Activated naive CD4-positive, alpha-beta T cell treated with anti-CD3 and anti-CD28 coated beads for 36 hours (primary cell): ENCODE measurements around the gene CASP14. TPM values are rescaled to one million over a fixed set of nuclear protein-coding genes. Genes with fewer than 3 reads are reported as not detected.
"Not testable (repeated sequence)": the region's sequence is repeated elsewhere in the genome, so short reads cannot be mapped to it uniquely, and the experiment has no call there.

ENCODE experiments used
- CTCF ChIA-PET: fragments of 350-600 bp; sonication (Branson Sonifier 250); formaldehyde crosslinking; loops from one replicate; lab custom pipeline; 2021; ENCODE audit warnings: antibody characterized with exemption; lab: Charles Lee
- DNase-seq: peaks from one replicate; pipeline ENCODE4 v3.0.0-alpha.2; 2020
- H3K27ac Mint-ChIP-seq: one replicate; pipeline ENCODE4 v1.8.0; 2021; ENCODE audit warnings: mild to moderate bottlenecking, mixed read lengths
- H3K27me3 Mint-ChIP-seq: one replicate; pipeline ENCODE4 v1.8.0; 2021; ENCODE audit warnings: low read depth, mixed read lengths
- H3K36me3 Mint-ChIP-seq: one replicate; pipeline ENCODE4 v1.8.0; 2021; ENCODE audit warnings: low read depth, mixed read lengths
- H3K4me1 Mint-ChIP-seq: one replicate; pipeline ENCODE4 v1.8.0; 2021; ENCODE audit warnings: low read depth, mixed read lengths
- H3K4me3 Mint-ChIP-seq: one replicate; pipeline ENCODE4 v1.8.0; 2021; ENCODE audit warnings: mild to moderate bottlenecking, moderate library complexity, mixed read lengths
- H3K9me3 Mint-ChIP-seq: one replicate; pipeline ENCODE4 v1.8.0; 2021; ENCODE audit warnings: mixed read lengths
- intact Hi-C: fragments of 100-400 bp; cut with micrococcal nuclease; formaldehyde crosslinking; loops from one replicate; pipeline ENCODE4 v1.15.1; 2023
- total RNA-seq, 2 experiments: library from RNA; stranded (reverse); gene quantifications; one replicate each; pipeline ENCODE4 v1.2.3, GENCODE V29; 2021

Gene CASP14
- total RNA-seq, 2 experiments from 2014 or later, result not detected

DNA sequence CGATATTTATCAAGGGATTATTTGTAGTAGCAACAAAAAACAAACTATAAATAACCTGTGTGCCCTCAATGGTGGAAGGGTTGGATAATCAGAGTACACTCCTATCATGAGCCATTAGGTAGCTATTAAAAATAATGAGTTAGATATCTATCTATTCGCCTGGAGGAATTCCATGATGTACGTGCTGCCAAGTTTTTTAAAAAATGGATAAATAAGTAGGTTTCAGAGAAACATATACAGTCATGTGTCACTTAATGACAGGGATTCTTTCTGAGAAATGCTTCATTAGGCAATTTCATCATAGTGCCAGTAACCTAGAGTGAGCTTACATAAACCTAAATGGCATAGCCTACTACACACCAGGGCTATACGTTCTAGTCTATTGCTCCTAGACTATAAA lies 26.5 kb downstream of the CASP14 start:
- Mint-ChIP-seq H3K36me3 (no peaks in the 10 kb centered on the region), H3K4me3 (no peak overlapping the region), H3K27me3 (peaks cover 8% of the 10 kb centered on the region), H3K4me1 (no peaks in the 10 kb centered on the region), H3K27ac (no peak overlapping the region), H3K9me3 (no peaks in the 10 kb centered on the region)
- no peak for DNase-seq
- intact Hi-C loops, result no loop called here
- CTCF ChIA-PET, result no interaction called here

DNA sequence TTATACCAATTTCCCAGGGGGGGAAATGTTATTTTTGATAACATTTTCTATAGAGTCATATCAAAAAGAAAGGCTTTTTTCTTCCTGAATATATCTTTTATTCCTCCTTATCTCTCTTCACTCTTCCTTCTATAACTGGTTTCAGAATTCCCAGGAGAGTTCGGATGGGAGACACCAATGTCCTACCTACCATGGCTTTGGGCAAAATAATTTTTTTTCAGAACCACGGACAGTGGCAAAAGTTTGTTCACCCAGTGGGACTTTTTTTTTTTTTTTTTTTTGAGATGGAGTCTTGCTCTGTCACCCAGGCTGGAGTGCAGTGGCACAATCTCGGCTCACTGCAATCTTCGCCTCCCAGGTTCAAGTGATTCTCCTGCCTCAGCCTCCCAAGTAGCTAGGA lies 30.7 kb downstream of the CASP14 start:
- H3K9me3 Mint-ChIP-seq, H3K4me3 Mint-ChIP-seq, CTCF ChIA-PET, intact Hi-C loops, H3K4me1 Mint-ChIP-seq, H3K27ac Mint-ChIP-seq, DNase-seq, H3K36me3 Mint-ChIP-seq: not testable (repeated sequence)
- peaks cover 18% of the 10 kb centered on the region for H3K27me3 Mint-ChIP-seq

DNA sequence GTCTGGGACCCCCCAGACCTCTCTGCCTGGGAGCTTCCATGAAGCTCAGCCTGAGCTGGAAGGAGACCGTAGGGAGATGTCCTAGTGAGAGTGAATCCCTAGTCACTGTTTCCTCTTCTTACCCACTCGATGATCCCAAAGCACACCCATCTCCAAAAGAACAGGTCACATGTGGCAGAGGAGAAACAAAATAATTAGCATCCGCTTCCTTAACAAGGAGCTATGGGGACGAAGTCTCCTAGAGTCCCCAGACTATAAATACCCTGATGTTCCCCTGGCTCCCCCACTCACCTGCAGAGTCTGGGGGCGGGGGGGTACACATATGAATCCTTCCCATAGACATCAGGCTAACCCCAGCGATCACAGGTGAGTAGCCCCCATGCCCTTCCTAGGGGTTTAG lies 32.6 kb downstream of the CASP14 start, which contains the start of gene OR1I1:
TSS of gene OR1I1 (plus strand) at position 301 of the 400 bp plus-strand sequence. CDS start 4,855 bp downstream, outside the sequence.
- intact Hi-C loops, result no loop called here
- Mint-ChIP-seq H3K36me3 (no peaks in the 10 kb centered on the region), H3K4me3 (no peak within 1 kb of the TSS), H3K9me3 (no peaks in the 10 kb centered on the region), H3K4me1 (no peaks in the 10 kb centered on the region), H3K27me3 (peaks cover 18% of the 10 kb centered on the region), H3K27ac (no peak within 1 kb of the TSS)
- CTCF ChIA-PET, result interaction anchor here (0.6 to 0.9 kb wide), 2 partner anchors 11 to 95 kb away, joined by 3 read pairs; no protein-coding TSS in a partner anchor
- DNase-seq, result no peak

DNA sequence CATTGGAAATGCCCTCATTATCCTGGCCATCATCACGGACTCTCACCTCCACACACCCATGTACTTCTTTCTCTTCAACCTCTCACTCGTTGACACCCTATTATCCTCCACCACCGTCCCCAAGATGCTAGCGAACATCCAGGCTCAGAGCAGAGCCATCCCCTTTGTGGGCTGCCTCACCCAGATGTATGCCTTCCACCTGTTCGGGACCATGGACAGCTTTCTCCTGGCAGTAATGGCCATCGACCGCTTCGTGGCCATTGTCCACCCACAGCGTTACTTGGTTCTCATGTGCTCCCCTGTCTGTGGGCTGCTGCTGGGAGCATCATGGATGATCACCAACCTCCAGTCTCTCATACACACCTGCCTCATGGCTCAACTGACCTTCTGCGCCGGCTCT lies 37.9 kb downstream of the CASP14 start:
- Mint-ChIP-seq H3K36me3 (no peaks in the 10 kb centered on the region), H3K4me1 (peaks cover 2% of the 10 kb centered on the region), H3K9me3 (no peaks in the 10 kb centered on the region), H3K27ac (no peak overlapping the region), H3K4me3 (no peak overlapping the region), H3K27me3 (peaks cover 14% of the 10 kb centered on the region)
- DNase-seq, result no peak
- CTCF ChIA-PET, result interaction anchor here (0.6 to 1.4 kb wide), 2 partner anchors 67 to 106 kb away, joined by 3 read pairs; no protein-coding TSS in a partner anchor
- intact Hi-C loops, result no loop called here

DNA sequence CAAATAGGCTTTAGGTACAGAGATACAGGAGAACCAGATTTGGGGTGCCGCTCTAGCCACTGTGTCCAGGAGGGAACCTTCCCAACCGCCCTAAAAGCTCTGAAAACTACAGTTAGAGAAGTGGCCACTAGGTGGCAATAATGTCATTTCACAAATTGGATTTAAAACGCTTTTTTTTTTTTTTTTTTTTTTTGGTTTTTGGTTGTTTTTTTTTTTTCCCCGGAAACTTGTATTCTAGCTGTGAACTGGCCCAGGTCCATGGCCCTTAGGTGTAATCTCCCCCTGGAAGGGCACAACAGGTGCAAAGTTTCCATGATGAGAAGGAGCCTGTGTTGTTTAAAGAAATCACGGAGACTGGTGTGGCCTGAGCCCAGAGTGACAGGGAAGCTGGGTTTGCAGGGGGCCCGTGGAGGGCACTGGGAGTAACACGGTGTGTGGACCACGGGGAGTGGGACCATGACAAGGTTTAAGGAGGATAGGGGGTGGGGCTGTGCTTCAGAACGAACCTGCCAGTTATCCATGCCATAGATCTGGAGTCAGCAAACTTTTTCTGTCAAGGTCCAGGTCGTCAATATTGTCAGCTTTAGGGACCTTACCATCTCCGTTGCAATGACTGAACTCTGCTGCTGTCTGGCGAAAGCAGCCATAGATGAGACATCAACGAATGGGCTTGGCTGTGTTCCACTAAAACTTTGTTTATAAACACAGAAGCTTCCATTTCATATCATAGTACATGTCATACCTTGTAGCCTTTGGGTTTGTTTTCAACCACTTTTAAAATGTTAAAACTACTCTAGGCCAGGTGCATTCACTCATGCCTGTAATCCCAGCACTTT lies 42.9 kb downstream of the CASP14 start:
- peaks cover 8% of the 10 kb centered on the region for H3K27me3 Mint-ChIP-seq
- intact Hi-C loops, result loop anchor here (1.0 to 5.0 kb wide), 4 partner anchors 58 to 464 kb away; partner anchors contain the start of gene AKAP8L
- H3K4me3 Mint-ChIP-seq, result no peak overlapping the region
- no peak overlapping the region for H3K27ac Mint-ChIP-seq
- CTCF ChIA-PET, result interaction anchor here (0.6 to 3.2 kb wide), 25 partner anchors 9 to 538 kb away, joined by 3 to 23 read pairs (median 4); partner anchors contain the start of genes AKAP8, AKAP8L and OR1I1
- H3K4me1 Mint-ChIP-seq, result peaks cover 2% of the 10 kb centered on the region
- DNase-seq, result peak; percentile 61
- no peaks in the 10 kb centered on the region for H3K36me3 Mint-ChIP-seq
- no peaks in the 10 kb centered on the region for H3K9me3 Mint-ChIP-seq

DNA sequence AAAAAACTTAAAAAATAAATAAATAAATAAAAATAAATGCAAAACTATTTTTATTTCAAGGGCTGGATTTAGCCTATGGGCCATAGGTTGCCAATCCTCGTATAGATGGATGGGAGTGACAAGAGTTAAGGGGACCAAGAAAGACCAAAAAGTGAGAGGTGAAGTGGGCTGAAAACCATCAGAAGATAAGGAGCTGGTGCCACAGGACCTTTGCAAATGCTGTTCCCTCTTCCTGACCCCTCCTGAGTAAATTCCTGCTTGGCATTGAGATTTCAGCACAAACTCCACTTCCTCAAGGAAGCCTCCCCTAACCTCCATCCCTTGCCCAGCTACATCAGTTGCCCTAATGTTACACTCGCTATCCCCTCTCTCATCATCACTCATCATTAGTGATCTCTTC lies 43.7 kb downstream of the CASP14 start:
- CTCF ChIA-PET, result interaction anchor here (0.7 to 3.2 kb wide), 9 partner anchors 8 to 326 kb away, joined by 3 to 23 read pairs (median 4); partner anchors contain the start of genes AKAP8L and OR1I1
- Mint-ChIP-seq H3K4me3 (no peak overlapping the region), H3K27ac (no peak overlapping the region), H3K9me3 (no peaks in the 10 kb centered on the region), H3K27me3 (no peaks in the 10 kb centered on the region), H3K36me3 (no peaks in the 10 kb centered on the region), H3K4me1 (peaks cover 2% of the 10 kb centered on the region)
- intact Hi-C loops, result loop anchor here (2.0 to 5.0 kb wide), 2 partner anchors 84 to 326 kb away; partner anchors contain the start of gene AKAP8L
- no peak for DNase-seq

DNA sequence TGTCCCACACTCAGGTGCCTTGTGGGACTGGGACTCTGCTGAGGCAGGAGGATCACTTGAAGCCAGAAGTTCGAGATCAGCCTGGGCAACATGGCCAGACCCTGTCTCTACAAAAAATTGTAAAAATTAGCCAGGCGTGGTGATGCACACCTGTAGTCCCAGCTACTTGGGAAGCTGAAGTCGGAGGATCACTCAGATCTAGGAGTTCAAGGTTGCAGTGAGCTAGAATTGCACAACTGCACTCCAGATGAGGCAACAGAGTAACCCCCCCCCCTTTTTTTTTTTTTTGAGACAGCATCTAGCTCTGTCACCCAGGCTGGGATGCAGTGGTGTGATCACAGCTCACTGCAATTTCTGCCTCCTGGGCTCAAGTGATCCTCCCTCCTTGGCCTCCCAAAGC lies 46.9 kb downstream of the CASP14 start:
- intact Hi-C loops, result no loop called here
- CTCF ChIA-PET, result interaction anchor here (0.7 to 0.8 kb wide), 2 partner anchors 57 to 802 kb away, joined by 3 to 5 read pairs; partner anchors contain the start of gene CYP4F2
- DNase-seq, result no peak
- Mint-ChIP-seq H3K27ac (no peak overlapping the region), H3K27me3 (no peaks in the 10 kb centered on the region), H3K4me3 (no peak overlapping the region), H3K9me3 (no peaks in the 10 kb centered on the region), H3K36me3 (no peaks in the 10 kb centered on the region), H3K4me1 (peaks cover 2% of the 10 kb centered on the region)

DNA sequence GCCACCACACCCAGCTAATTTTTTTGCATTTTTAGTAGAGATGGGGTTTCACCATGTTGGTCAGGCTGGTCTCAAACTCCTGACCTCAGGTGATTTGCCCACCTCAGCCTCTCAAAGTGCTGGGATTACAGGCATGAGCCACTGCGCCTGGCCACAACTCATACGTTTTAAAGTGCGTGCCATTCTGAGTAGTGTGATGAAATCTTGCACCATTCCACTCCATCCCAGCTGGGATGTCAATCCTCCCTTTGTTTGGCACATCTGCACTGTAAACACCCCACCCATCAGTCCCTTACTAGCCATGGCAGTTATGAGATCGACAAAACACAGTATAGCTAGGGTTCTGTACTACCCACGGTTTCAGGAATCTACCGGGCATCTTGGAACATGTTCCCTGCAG lies 48.7 kb downstream of the CASP14 start:
- H3K9me3 Mint-ChIP-seq, intact Hi-C loops, H3K27me3 Mint-ChIP-seq, DNase-seq, H3K4me1 Mint-ChIP-seq, CTCF ChIA-PET, H3K4me3 Mint-ChIP-seq, H3K27ac Mint-ChIP-seq, H3K36me3 Mint-ChIP-seq: not testable (repeated sequence)

DNA sequence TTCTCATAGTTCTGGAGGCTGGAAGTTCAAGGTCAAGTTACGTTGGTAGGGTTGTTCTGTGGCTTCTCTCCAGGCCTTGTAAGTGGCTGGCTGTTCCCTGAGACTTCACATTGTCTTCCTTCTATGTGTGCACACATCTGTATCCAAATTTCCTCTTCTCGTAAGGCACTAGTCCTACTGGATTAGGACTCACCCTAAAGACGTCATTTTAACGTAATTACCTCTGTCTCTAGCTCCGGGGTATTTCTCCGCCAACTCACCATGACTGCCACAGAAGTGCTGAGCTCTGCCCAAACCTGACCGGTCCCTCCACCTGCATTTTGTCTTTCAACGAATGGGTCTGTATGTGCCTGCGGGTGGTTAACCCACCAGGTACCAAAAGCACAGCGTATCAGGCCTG lies 49.2 kb downstream of the CASP14 start:
- Mint-ChIP-seq H3K27me3 (no peaks in the 10 kb centered on the region), H3K27ac (no peak overlapping the region), H3K4me3 (no peak overlapping the region), H3K4me1 (no peaks in the 10 kb centered on the region), H3K9me3 (peaks cover 5% of the 10 kb centered on the region), H3K36me3 (peaks cover 2% of the 10 kb centered on the region)
- CTCF ChIA-PET, result no interaction called here
- no peak for DNase-seq
- intact Hi-C loops, result no loop called here

DNA sequence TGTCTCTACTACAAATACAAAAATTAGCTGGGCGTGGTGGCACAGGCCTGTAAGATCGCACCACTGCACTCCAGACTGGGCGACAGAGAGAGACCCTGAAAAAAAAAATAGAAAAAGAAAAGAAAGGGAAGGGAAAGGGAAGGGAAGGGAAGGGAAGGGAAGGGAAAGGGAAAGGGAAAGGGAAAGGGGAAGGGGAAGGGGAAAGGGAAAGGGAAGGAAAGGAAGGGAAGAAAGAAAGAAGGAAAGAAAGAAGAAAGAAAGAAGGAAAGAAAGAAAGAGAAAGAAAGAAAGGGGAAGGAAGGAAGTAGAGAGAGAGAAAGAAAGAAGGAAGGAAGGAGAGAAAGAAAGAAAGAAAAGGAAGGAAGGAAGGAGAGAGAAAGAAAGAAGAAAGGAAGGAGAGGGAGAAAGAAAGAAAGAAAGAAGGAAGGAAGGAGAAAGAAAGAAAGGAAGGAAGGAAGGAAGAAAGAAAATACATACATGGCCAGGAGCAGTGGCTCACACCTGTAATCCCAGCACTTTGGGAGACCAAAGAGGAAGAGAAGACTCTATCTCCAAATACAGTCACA lies 49.8 kb downstream of the CASP14 start:
- Mint-ChIP-seq H3K4me1 (no peaks in the 10 kb centered on the region), H3K9me3 (peaks cover 9% of the 10 kb centered on the region), H3K36me3 (peaks cover 2% of the 10 kb centered on the region), H3K27me3 (no peaks in the 10 kb centered on the region), H3K27ac (no peak overlapping the region), H3K4me3 (no peak overlapping the region)
- intact Hi-C loops, result no loop called here
- no peak for DNase-seq
- CTCF ChIA-PET, result interaction anchor here (1.2 to 3.9 kb wide), 3 partner anchors 9 to 58 kb away, joined by 3 to 37 read pairs (median 9); no protein-coding TSS in a partner anchor

DNA sequence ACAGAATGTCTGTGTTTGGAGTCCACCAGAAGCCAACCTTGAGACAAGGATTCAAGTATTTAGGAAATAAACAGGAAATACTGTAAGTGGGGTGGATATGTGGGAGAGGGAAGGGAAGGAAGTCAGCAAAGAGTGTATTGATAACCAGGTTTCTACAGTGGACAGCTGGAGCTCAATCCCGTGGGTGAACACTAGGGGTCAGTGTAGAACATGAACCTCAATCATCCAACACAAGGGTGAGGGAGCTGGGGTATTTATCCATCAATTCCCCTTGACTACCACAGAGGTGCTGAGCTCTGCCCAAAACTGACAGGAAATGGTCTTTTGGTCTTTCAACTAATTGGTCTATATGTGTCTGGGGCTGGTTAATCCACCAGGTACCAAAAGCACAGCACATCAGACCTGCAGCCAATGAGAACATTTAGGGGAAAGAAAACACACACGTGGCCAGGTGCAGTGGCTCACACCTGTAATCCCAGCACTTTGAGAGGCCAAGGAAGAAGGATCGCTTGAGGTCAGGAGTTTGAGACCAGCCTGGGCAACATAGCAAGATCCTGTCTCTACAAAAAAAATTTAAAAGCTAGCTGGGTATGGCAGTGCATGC lies 52.3 kb downstream of the CASP14 start:
- CTCF ChIA-PET, result interaction anchor here (0.6 to 4.2 kb wide), 15 partner anchors 9 to 591 kb away, joined by 3 to 51 read pairs (median 4); a partner anchor contains a TSS
- peaks cover 9% of the 10 kb centered on the region for H3K36me3 Mint-ChIP-seq
- DNase-seq, result peak; percentile 81
- H3K4me1 Mint-ChIP-seq, result peaks cover 1% of the 10 kb centered on the region
- H3K9me3 Mint-ChIP-seq, result peaks cover 21% of the 10 kb centered on the region
- intact Hi-C loops, result loop anchor here (1.0 kb wide), 1 partner anchor 49 kb away; no protein-coding TSS in a partner anchor
- no peak overlapping the region for H3K27ac Mint-ChIP-seq
- H3K27me3 Mint-ChIP-seq, result peaks cover 1% of the 10 kb centered on the region
- no peak overlapping the region for H3K4me3 Mint-ChIP-seq

DNA sequence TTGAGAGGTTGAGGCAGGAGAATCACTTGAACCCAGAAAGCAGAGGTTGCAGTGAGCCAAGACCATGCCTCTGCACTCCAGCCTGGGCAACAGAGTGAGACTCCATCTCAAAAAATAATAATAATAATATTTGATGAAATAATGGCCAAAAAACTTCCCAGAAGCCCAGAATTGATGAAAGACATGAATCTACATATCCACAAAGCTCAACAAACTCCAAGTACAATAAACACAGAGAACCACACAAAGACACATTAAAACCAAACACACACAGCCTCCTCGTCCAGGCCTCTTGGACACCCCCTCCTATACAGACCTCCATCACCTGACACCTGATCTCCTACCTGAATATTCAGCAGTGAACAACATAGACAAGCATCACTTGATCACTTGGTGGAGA lies 54.7 kb downstream of the CASP14 start:
- intact Hi-C loops, result no loop called here
- no peak overlapping the region for H3K27ac Mint-ChIP-seq
- CTCF ChIA-PET, result interaction anchor here (0.7 to 4.2 kb wide), 3 partner anchors 12 to 46 kb away, joined by 3 to 51 read pairs (median 6); no protein-coding TSS in a partner anchor
- no peak for DNase-seq
- peaks cover 13% of the 10 kb centered on the region for H3K4me1 Mint-ChIP-seq
- peaks cover 10% of the 10 kb centered on the region for H3K36me3 Mint-ChIP-seq
- H3K27me3 Mint-ChIP-seq, result peaks cover 10% of the 10 kb centered on the region
- no peak overlapping the region for H3K4me3 Mint-ChIP-seq
- H3K9me3 Mint-ChIP-seq, result peaks cover 21% of the 10 kb centered on the region
